Neutrophil (primary cell): ENCODE data around the gene GAK.

Experiments used
- H3K27ac ChIP-seq: fragments of 200-600 bp; sonication (generic); 2 replicates; pipeline ENCODE4 v1.5.1; 2016; ENCODE audit warnings: mild to moderate bottlenecking, moderate library complexity
- H3K27me3 ChIP-seq: fragments of 200-600 bp; sonication (generic); 2 replicates; pipeline ENCODE4 v1.6.0; 2016; ENCODE audit warnings: mild to moderate bottlenecking
- H3K36me3 ChIP-seq: fragments of 200-600 bp; sonication (generic); 2 replicates; pipeline ENCODE4 v1.5.1; 2017
- H3K4me1 ChIP-seq, 2 experiments: fragments of 200-600 bp in 1 of 2; sonication (generic) in 1 of 2; 1 replicate in 1 of 2; 2 replicates in 1 of 2; pipeline versions ENCODE4 v1.5.1 to v1.6.1; 2013 to 2016; ENCODE audit warnings: low read depth in 1 of 2, low read length in 1 of 2, mild to moderate bottlenecking in 1 of 2, moderate library complexity in 1 of 2; ENCODE audit not compliant: control insufficient read depth in 1 of 2, insufficient read depth in 1 of 2
- H3K4me3 ChIP-seq, 2 experiments: fragments of 200-600 bp in 1 of 2; sonication (generic) in 1 of 2; 1 replicate in 1 of 2; 2 replicates in 1 of 2; pipeline ENCODE4 v1.5.1; 2013 to 2016; ENCODE audit warnings: low read depth in 1 of 2, low read length in 1 of 2, mild to moderate bottlenecking in 1 of 2, moderate library complexity in 1 of 2
- H3K9me3 ChIP-seq: fragments of 200-600 bp; sonication (generic); 2 replicates; pipeline ENCODE4 v1.5.1; 2016
- CTCF ChIP-seq: fragments of 200-600 bp; sonication (generic); IDR thresholded peaks from 2 replicates; pipeline ENCODE4 v1.5.1; 2016; ENCODE audit warnings: antibody characterized with exemption

The GAK gene

DNA sequence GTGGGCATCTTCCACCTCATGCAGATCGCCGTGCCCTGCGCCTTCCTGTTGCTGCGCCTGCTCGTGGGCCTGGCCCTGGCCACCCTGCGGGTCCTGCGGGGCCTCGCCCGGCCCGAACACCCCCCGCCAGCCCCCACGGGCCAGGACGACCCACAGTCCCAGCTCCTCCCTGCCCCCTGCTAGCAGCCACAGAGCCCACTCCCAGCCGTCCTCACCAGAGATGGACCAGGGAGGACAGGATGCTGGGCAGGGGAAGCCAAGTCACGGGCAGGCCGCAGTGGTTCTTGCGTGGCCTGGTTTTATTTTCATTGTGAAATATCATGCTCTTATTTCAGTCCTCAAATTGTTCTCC lies 26.2 kb upstream of the GAK start:
- TF ChIP-seq CTCF = no peak
- H3K4me3 ChIP-seq = no peak overlapping the region
- no peaks in the 10 kb centered on the region for H3K27me3 ChIP-seq
- H3K9me3 ChIP-seq = no peaks in the 10 kb centered on the region
- H3K4me1 ChIP-seq = no peaks in the 10 kb centered on the region
- no peak overlapping the region for H3K27ac ChIP-seq
- peaks cover 98% of the 10 kb centered on the region for H3K36me3 ChIP-seq

DNA sequence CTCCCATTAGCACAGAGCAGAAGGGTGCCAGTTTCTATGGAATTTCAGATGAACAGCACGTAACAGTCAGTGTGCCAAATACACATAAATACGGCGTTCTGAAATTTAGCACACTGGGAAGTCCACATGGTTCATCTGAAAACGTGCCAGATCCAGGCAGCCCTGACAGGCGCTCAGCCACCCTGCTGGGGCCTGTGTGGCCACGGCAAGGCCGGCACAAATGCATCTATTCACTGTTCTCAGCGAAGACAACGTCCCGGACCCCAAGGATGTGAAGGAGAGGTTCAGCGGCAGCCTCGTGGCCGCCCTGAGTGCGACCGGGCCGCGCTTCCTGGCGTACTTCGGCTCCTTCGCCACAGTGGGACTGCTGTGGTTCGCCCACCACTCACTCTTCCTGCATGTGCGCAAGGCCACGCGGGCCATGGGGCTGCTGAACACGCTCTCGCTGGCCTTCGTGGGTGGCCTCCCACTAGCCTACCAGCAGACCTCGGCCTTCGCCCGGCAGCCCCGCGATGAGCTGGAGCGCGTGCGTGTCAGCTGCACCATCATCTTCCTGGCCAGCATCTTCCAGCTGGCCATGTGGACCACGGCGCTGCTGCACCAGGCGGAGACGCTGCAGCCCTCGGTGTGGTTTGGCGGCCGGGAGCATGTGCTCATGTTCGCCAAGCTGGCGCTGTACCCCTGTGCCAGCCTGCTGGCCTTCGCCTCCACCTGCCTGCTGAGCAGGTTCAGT lies 25.6 kb upstream of the GAK start:
- H3K36me3 ChIP-seq = peaks cover 98% of the 10 kb centered on the region
- no peaks in the 10 kb centered on the region for H3K4me1 ChIP-seq
- H3K27me3 ChIP-seq = no peaks in the 10 kb centered on the region
- no peak overlapping the region for H3K27ac ChIP-seq
- TF ChIP-seq CTCF = no peak
- H3K9me3 ChIP-seq = no peaks in the 10 kb centered on the region
- H3K4me3 ChIP-seq = no peak overlapping the region

DNA sequence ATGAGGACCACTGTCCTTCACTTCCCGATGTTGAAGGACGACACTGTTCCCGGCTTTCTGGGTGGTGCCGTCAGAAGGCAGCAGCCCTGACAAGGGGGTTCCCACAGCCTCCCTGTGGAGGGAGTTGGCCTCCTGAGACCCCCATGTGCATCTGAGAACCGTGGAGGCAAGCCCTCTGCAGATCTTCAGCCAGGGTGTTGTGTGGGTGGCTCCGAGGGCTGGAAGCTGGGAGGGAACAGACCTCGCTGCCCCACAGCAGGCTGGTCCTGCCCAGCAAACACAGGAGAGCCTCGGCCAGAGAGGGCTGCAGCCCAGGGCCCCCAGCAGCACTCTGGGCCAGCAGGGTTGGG lies 25.1 kb upstream of the GAK start:
- Histone ChIP-seq H3K27ac (no peak overlapping the region), H3K27me3 (no peaks in the 10 kb centered on the region), H3K4me1 (no peaks in the 10 kb centered on the region), H3K9me3 (no peaks in the 10 kb centered on the region), H3K36me3 (peaks cover 95% of the 10 kb centered on the region), H3K4me3 (no peak overlapping the region)
- TF ChIP-seq CTCF = no peak

GRCh38 chr4:956531-957230 lies 24.6 kb upstream of the GAK start:
- H3K4me3 ChIP-seq = no peak overlapping the region
- H3K4me1 ChIP-seq = no peaks in the 10 kb centered on the region
- TF ChIP-seq CTCF = no peak
- no peak overlapping the region for H3K27ac ChIP-seq
- H3K9me3 ChIP-seq = no peaks in the 10 kb centered on the region
- H3K36me3 ChIP-seq = peaks cover 95% of the 10 kb centered on the region
- H3K27me3 ChIP-seq = no peaks in the 10 kb centered on the region

GRCh38 chr4:955931-956381 lies 23.8 kb upstream of the GAK start:
- no peak overlapping the region for H3K27ac ChIP-seq
- no peak overlapping the region for H3K4me3 ChIP-seq
- H3K9me3 ChIP-seq = no peaks in the 10 kb centered on the region
- no peaks in the 10 kb centered on the region for H3K4me1 ChIP-seq
- no peaks in the 10 kb centered on the region for H3K27me3 ChIP-seq
- TF ChIP-seq CTCF = no peak
- H3K36me3 ChIP-seq = peaks cover 95% of the 10 kb centered on the region
